HEK293 (cell line): ENCODE measurements around the gene CCDC73.

ENCODE experiments used
- CTCF ChIA-PET: fragments of 350-600 bp; formaldehyde crosslinking; extraction: SDS; loops from one replicate; lab custom pipeline; 2021; ENCODE audit warnings: antibody characterized with exemption; lab: Yijun Ruan, JAX
- POLR2A ChIA-PET: fragments of 300-600 bp; formaldehyde crosslinking; extraction: SDS; loops from one replicate; lab custom pipeline; 2020; ENCODE audit warnings: antibody characterized with exemption, inconsistent platforms; lab: Yijun Ruan, JAX
- H3K27ac ChIP-seq: fragments of 200-500 bp; sonication (Bioruptor generic); 2 replicates; pipeline ENCODE4 v1.5.1; 2014; ENCODE audit warnings: low read depth, low read length, control low read depth, inconsistent platforms; ENCODE audit errors: extremely low read depth
- H3K36me3 ChIP-seq, 2 experiments: fragments of 200-500 bp in 1 of 2; sonication (Bioruptor generic) in 1 of 2; 1 replicate in 1 of 2; 2 replicates in 1 of 2; pipeline ENCODE4 v1.5.1; 2014 to 2017; ENCODE audit warnings: inconsistent platforms in 2 of 2, low read length in 2 of 2; ENCODE audit not compliant: control insufficient read depth in 2 of 2, insufficient read depth in 1 of 2
- H3K4me1 ChIP-seq: fragments of 200-500 bp; sonication (Bioruptor generic); 2 replicates; pipeline ENCODE4 v1.5.1; 2014; ENCODE audit warnings: mild to moderate bottlenecking, low read length, inconsistent platforms; ENCODE audit not compliant: control insufficient read depth, insufficient read depth
- H3K4me3 ChIP-seq: 2 replicates; pipeline ENCODE4 v1.5.1; 2011; ENCODE audit warnings: low read depth, mild to moderate bottlenecking, control low read depth, low read length, moderate library complexity
- H3K9me3 ChIP-seq: fragments of 200-500 bp; sonication (Bioruptor generic); 2 replicates; pipeline ENCODE4 v1.5.1; 2014; ENCODE audit warnings: low read depth, low read length, inconsistent platforms; ENCODE audit not compliant: control insufficient read depth, insufficient read depth
- GFI1B ChIP-seq: fragments of 450-650 bp; formaldehyde crosslinking; IDR thresholded peaks from 2 replicates; pipeline ENCODE4 v1.5.1; 2016; ENCODE audit warnings: missing biosample characterization, missing genetic modification characterization
- HOXA7 ChIP-seq: sonication (generic); formaldehyde crosslinking; IDR thresholded peaks from 2 replicates; pipeline ENCODE4 v1.8.1; 2022; ENCODE audit warnings: missing genetic modification reagents, borderline replicate concordance
- SCRT2 ChIP-seq: fragments of 450-650 bp; formaldehyde crosslinking; IDR thresholded peaks from 2 replicates; pipeline ENCODE4 v1.5.1; 2016; ENCODE audit warnings: missing biosample characterization, missing genetic modification characterization
- TRIM28 ChIP-seq: IDR thresholded peaks from 2 replicates; pipeline ENCODE4 v1.6.1; 2011; ENCODE audit warnings: low read length, control low read depth, borderline replicate concordance
- YY2 ChIP-seq: fragments of 450-650 bp; formaldehyde crosslinking; IDR thresholded peaks from 2 replicates; pipeline ENCODE4 v1.5.1; 2016; ENCODE audit warnings: missing biosample characterization, missing genetic modification characterization
- ZBTB21 ChIP-seq: fragments of 450-650 bp; formaldehyde crosslinking; IDR thresholded peaks from 2 replicates; pipeline ENCODE4 v1.5.1; 2017; ENCODE audit warnings: missing biosample characterization, missing genetic modification characterization
- ZBTB7A ChIP-seq: fragments of 450-650 bp; formaldehyde crosslinking; IDR thresholded peaks from 2 replicates; pipeline ENCODE4 v1.5.1; 2016; ENCODE audit warnings: low read depth, missing biosample characterization, missing genetic modification characterization
- ZNF112 ChIP-seq: fragments of 450-650 bp; formaldehyde crosslinking; IDR thresholded peaks from 2 replicates; pipeline ENCODE4 v1.5.0; 2017; ENCODE audit warnings: missing biosample characterization, missing genetic modification characterization
- ZNF174 ChIP-seq: fragments of 450-650 bp; formaldehyde crosslinking; IDR thresholded peaks from 2 replicates; pipeline ENCODE4 v1.5.0; 2017; ENCODE audit warnings: missing biosample characterization, mild to moderate bottlenecking, missing genetic modification characterization
- ZNF175 ChIP-seq: fragments of 450-650 bp; formaldehyde crosslinking; IDR thresholded peaks from 2 replicates; pipeline ENCODE4 v1.5.1; 2016; ENCODE audit warnings: missing biosample characterization, missing genetic modification characterization
- ZNF292 ChIP-seq: fragments of 450-650 bp; formaldehyde crosslinking; IDR thresholded peaks from 2 replicates; pipeline ENCODE4 v1.5.1; 2016; ENCODE audit warnings: low read depth, missing biosample characterization, missing genetic modification characterization, borderline replicate concordance
- ZNF416 ChIP-seq: fragments of 450-650 bp; formaldehyde crosslinking; IDR thresholded peaks from 2 replicates; pipeline ENCODE4 v1.5.1; 2016; ENCODE audit warnings: missing biosample characterization, missing genetic modification characterization
- ZNF433 ChIP-seq: fragments of 450-650 bp; formaldehyde crosslinking; IDR thresholded peaks from 2 replicates; pipeline ENCODE4 v1.5.1; 2016; ENCODE audit warnings: missing biosample characterization, missing genetic modification characterization, low read depth
- ZNF48 ChIP-seq: fragments of 450-650 bp; formaldehyde crosslinking; IDR thresholded peaks from 2 replicates; pipeline ENCODE4 v1.5.1; 2016; ENCODE audit warnings: missing biosample characterization, missing genetic modification characterization
- ZNF501 ChIP-seq: fragments of 450-650 bp; formaldehyde crosslinking; IDR thresholded peaks from 2 replicates; pipeline ENCODE4 v1.5.1; 2016; ENCODE audit warnings: missing biosample characterization, missing genetic modification characterization
- ZNF521 ChIP-seq: fragments of 450-650 bp; formaldehyde crosslinking; IDR thresholded peaks from 2 replicates; pipeline ENCODE4 v1.5.1; 2017; ENCODE audit warnings: missing biosample characterization, mild to moderate bottlenecking, missing genetic modification characterization
- ZNF544 ChIP-seq: fragments of 450-650 bp; formaldehyde crosslinking; IDR thresholded peaks from 2 replicates; pipeline ENCODE4 v1.5.0; 2017; ENCODE audit warnings: missing biosample characterization, missing genetic modification characterization
- ZNF549 ChIP-seq: fragments of 450-650 bp; IDR thresholded peaks from 2 replicates; pipeline ENCODE4 v1.5.1; 2018; ENCODE audit warnings: missing biosample characterization, missing genetic modification characterization, mild to moderate bottlenecking, inconsistent platforms, moderate library complexity
- ZNF561 ChIP-seq: fragments of 450-650 bp; IDR thresholded peaks from 2 replicates; pipeline ENCODE4 v1.5.1; 2018; ENCODE audit warnings: missing biosample characterization, missing genetic modification characterization, borderline replicate concordance
- ZNF629 ChIP-seq: fragments of 450-650 bp; formaldehyde crosslinking; IDR thresholded peaks from 2 replicates; pipeline ENCODE4 v1.5.1; 2017; ENCODE audit warnings: missing biosample characterization, missing genetic modification characterization
- ZNF830 ChIP-seq: fragments of 450-650 bp; IDR thresholded peaks from 2 replicates; pipeline ENCODE4 v1.5.0; 2018; ENCODE audit warnings: missing biosample characterization, missing genetic modification characterization, low read depth, mild to moderate bottlenecking, moderate library complexity
- ZNF837 ChIP-seq: fragments of 450-650 bp; formaldehyde crosslinking; IDR thresholded peaks from 2 replicates; pipeline ENCODE4 v1.5.1; 2016; ENCODE audit warnings: missing biosample characterization, missing genetic modification characterization
- ZXDB ChIP-seq: fragments of 450-650 bp; formaldehyde crosslinking; IDR thresholded peaks from 2 replicates; pipeline ENCODE4 v1.5.1; 2016; ENCODE audit warnings: missing biosample characterization, missing genetic modification characterization
- TF ChIP-seq, protein P1 (sequence below): fragments of 450-650 bp; IDR thresholded peaks from 2 replicates; pipeline ENCODE4 v1.5.1; 2018; ENCODE audit warnings: missing biosample characterization, mild to moderate bottlenecking, missing genetic modification characterization
- TF ChIP-seq, protein P2 (sequence below): fragments of 450-650 bp; formaldehyde crosslinking; optimal IDR thresholded peaks from 2 replicates; pipeline ENCODE3; 2016; ENCODE audit warnings: missing biosample characterization, mild to moderate bottlenecking, missing genetic modification characterization
- TF ChIP-seq, protein P3 (sequence below): fragments of 450-650 bp; formaldehyde crosslinking; IDR thresholded peaks from 2 replicates; pipeline ENCODE4 v1.5.1; 2016; ENCODE audit warnings: missing biosample characterization, missing genetic modification characterization

CCDC73 gene

DNA sequence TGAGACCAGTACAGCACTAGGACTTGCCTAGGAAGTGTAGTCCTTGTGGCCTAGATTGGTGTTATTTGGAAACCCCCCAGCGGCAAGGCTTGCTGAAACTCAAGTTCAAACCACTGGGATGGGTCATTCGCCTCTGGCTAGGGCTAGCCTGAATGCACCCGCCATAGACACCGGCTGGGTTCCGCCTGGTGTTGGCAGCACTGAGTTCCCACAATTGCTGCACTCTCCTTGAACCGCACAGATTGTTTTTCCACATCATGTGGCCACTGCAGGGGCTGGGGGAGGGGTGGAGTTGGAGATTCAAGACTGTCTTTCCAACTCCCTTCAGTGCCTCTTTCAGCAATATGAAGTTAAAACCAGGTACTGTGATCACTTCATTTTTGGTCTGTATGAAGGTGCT, 43.1 kb downstream of the CCDC73 start:
- CTCF ChIA-PET = interaction anchor here (1.2 to 2.1 kb wide), 2 partner anchors 58 to 454 kb away, joined by 3 to 5 read pairs; no protein-coding TSS in a partner anchor
- TF ChIP-seq ZNF549 (tag by site-specific recombination) (no peak), TRIM28 (no peak), ZNF544 (tag by site-specific recombination) (no peak), ZNF112 (tag by site-specific recombination) (no peak), ZNF837 (tag by site-specific recombination) (no peak), ZXDB (tag by site-specific recombination) (no peak), ZBTB21 (tag by site-specific recombination) (no peak), YY2 (tag by site-specific recombination) (no peak), ZNF830 (tag by site-specific recombination) (no peak), ZNF175 (tag by site-specific recombination) (no peak)
- TF ChIP-seq, protein P1, sequence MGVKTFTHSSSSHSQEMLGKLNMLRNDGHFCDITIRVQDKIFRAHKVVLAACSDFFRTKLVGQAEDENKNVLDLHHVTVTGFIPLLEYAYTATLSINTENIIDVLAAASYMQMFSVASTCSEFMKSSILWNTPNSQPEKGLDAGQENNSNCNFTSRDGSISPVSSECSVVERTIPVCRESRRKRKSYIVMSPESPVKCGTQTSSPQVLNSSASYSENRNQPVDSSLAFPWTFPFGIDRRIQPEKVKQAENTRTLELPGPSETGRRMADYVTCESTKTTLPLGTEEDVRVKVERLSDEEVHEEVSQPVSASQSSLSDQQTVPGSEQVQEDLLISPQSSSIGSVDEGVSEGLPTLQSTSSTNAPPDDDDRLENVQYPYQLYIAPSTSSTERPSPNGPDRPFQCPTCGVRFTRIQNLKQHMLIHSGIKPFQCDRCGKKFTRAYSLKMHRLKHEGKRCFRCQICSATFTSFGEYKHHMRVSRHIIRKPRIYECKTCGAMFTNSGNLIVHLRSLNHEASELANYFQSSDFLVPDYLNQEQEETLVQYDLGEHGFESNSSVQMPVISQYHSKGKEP = no peak
- TF ChIP-seq, all 188 proteins: peak for 0

DNA sequence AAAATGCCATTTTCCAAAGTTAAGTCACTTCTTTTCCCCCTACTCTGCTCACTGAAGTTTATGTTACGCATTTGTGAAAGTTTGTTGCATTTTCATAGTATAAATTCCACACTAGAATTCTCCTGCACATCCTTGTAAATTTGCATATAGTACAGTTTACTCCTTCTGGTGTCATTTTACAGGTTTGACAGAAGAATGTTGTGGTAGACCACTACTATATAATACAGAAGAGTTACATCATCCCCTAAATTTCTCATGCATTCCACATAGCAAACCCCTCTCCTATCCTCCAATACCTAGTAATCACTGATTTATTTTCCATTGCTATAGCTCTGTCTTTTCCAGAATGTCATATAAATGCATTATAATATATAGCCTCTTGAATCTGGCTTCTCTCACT, 64.5 kb downstream of the CCDC73 start:
- H3K36me3 ChIP-seq = no peaks in the 10 kb centered on the region
- CTCF ChIA-PET = interaction anchor here (1.0 kb wide), 1 partner anchor 14 kb away, joined by 3 read pairs; no protein-coding TSS in a partner anchor
- POLR2A ChIA-PET = no interaction called here
- no peak for TF ChIP-seq ZNF629
- TF ChIP-seq ZBTB7A = no peak
- no peak for TF ChIP-seq ZNF501
- TF ChIP-seq HOXA7 (CRISPR knock-in tag) = no peak
- TF ChIP-seq SCRT2 (tag by site-specific recombination) = no peak
- TF ChIP-seq GFI1B (tag by site-specific recombination) = no peak
- no peak for TF ChIP-seq ZNF416 (tag by site-specific recombination)
- no peak for TF ChIP-seq ZNF48
- TF ChIP-seq ZNF292 (tag by site-specific recombination) = no peak
- no peak for TF ChIP-seq ZNF544 (tag by site-specific recombination)
- TF ChIP-seq ZNF521 (tag by site-specific recombination) = no peak
- TF ChIP-seq ZNF174 (tag by site-specific recombination) = no peak
- TF ChIP-seq ZNF561 = no peak
- TF ChIP-seq, protein P2, sequence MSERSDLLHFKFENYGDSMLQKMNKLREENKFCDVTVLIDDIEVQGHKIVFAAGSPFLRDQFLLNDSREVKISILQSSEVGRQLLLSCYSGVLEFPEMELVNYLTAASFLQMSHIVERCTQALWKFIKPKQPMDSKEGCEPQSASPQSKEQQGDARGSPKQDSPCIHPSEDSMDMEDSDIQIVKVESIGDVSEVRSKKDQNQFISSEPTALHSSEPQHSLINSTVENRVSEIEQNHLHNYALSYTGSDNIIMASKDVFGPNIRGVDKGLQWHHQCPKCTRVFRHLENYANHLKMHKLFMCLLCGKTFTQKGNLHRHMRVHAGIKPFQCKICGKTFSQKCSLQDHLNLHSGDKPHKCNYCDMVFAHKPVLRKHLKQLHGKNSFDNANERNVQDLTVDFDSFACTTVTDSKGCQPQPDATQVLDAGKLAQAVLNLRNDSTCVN (tag by site-specific recombination) = no peak
- no peak for TF ChIP-seq ZNF433 (tag by site-specific recombination)
- TF ChIP-seq, protein P3, sequence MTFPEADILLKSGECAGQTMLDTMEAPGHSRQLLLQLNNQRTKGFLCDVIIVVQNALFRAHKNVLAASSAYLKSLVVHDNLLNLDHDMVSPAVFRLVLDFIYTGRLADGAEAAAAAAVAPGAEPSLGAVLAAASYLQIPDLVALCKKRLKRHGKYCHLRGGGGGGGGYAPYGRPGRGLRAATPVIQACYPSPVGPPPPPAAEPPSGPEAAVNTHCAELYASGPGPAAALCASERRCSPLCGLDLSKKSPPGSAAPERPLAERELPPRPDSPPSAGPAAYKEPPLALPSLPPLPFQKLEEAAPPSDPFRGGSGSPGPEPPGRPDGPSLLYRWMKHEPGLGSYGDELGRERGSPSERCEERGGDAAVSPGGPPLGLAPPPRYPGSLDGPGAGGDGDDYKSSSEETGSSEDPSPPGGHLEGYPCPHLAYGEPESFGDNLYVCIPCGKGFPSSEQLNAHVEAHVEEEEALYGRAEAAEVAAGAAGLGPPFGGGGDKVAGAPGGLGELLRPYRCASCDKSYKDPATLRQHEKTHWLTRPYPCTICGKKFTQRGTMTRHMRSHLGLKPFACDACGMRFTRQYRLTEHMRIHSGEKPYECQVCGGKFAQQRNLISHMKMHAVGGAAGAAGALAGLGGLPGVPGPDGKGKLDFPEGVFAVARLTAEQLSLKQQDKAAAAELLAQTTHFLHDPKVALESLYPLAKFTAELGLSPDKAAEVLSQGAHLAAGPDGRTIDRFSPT (tag by site-specific recombination) = no peak
- H3K9me3 ChIP-seq = no peaks in the 10 kb centered on the region
- H3K4me1 ChIP-seq = no peaks in the 10 kb centered on the region
- H3K4me3 ChIP-seq = no peak overlapping the region
- H3K27ac ChIP-seq = no peak overlapping the region

More for the DNA sequence above, 43.1 kb downstream of the CCDC73 start:
- POLR2A ChIA-PET = no interaction called here
- no peak overlapping the region for H3K27ac ChIP-seq
- H3K36me3 ChIP-seq = no peaks in the 10 kb centered on the region
- no peaks in the 10 kb centered on the region for H3K4me1 ChIP-seq
- H3K4me3 ChIP-seq = no peak overlapping the region
- H3K9me3 ChIP-seq = no peaks in the 10 kb centered on the region
